HG03520 (cell line): ENCODE data around the gene CTXND2.

Experiments
- ATAC-seq: cut with Tn5 transposase; IDR thresholded peaks from one replicate; pipeline ENCODE4 v1.9.1; 2021; ENCODE audit warnings: mild to moderate bottlenecking, moderate library complexity; ENCODE audit not compliant: unreplicated experiment

CTXND2 gene

DNA sequence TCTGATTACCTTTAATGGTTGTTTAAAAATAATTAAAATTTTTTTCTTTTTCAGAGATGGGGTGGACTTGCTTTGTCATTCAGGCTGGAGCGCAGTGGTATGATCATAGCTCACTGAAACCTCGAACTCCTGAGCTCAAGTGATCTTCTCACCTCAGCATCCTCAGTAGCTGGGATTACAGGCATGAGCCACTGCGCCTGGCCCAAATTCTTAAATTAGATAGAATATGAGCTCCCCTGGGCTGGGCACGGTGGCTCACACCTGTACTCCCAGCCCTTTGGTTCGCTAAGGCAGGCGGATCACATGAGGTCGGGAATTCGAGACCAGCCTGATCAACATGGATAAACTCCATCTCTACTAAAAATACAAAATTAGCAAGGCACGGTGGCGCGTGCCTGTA is 70.7 kb downstream of the CTXND2 start:
- ATAC-seq = no peak

DNA sequence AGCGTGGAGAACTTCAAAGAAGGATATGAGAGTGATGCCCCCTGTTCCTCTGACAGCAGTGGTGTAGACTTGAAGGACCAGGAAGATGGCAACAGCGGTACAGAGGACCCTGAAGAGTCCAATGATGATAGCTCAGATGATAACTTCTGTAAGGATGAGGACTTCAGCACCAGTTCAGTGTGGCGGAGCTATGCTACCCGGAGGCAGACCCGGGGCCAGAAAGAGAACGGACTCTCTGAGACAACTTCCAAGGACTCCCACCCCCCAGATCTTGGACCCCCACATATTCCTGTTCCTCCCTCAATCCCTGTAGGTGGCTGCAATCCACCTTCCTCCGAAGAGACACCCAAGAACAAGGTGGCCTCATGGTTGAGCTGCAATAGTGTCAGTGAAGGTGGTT is 73.7 kb downstream of the CTXND2 start:
- ATAC-seq = no peak

GRCh38 chr1:150961756-150962155 is 74.8 kb downstream of the CTXND2 start:
- ATAC-seq = no peak
